HCT116 (cell line): ENCODE data around the gene SETD2.

Source experiments
- CEBPB ChIP-seq: IDR thresholded peaks from 2 replicates; pipeline ENCODE4 v1.6.1; 2012; ENCODE audit warnings: low read depth
- ELF1 ChIP-seq: IDR thresholded peaks from 2 replicates; pipeline ENCODE4 v1.6.1; 2012; ENCODE audit warnings: low read depth, borderline replicate concordance
- EZH2 ChIP-seq: fragments of 200-600 bp; sonication (generic); IDR thresholded peaks from 2 replicates; pipeline ENCODE4 v1.6.1; 2017; ENCODE audit warnings: antibody characterized with exemption, mixed run types
- JUND ChIP-seq: IDR thresholded peaks from 2 replicates; pipeline ENCODE4 v1.6.1; 2012
- POLR2A ChIP-seq: IDR thresholded peaks from 2 replicates; pipeline ENCODE4 v1.7.0; 2011; ENCODE audit warnings: borderline replicate concordance; ENCODE audit not compliant: insufficient read depth, insufficient read length; ENCODE audit errors: extremely low read depth
- SRF ChIP-seq: IDR thresholded peaks from 2 replicates; pipeline ENCODE4 v1.6.1; 2012; ENCODE audit warnings: low read depth
- TCF7L2 ChIP-seq: IDR thresholded peaks from 2 replicates; pipeline ENCODE4 v1.7.0; 2011; ENCODE audit warnings: borderline replicate concordance, inconsistent platforms; ENCODE audit not compliant: insufficient read depth, insufficient read length; ENCODE audit errors: extremely low read depth
- YY1 ChIP-seq: IDR thresholded peaks from 2 replicates; pipeline ENCODE4 v1.6.1; 2011; ENCODE audit warnings: low read length, low read depth, moderate library complexity, mild to moderate bottlenecking; ENCODE audit not compliant: insufficient replicate concordance; ENCODE audit errors: extremely low read depth
- TF ChIP-seq, protein P1 (sequence below): IDR thresholded peaks from 2 replicates; pipeline ENCODE4 v1.6.1; 2012
- TF ChIP-seq, protein P2 (sequence below), 3 experiments: fragments of 200-600 bp in 1 of 3; sonication (generic) in 1 of 3; IDR thresholded peaks in 2 of 3; conservative IDR thresholded peaks in 1 of 3; 2 replicates each; pipeline ENCODE4 v1.5.1; 2012 to 2017; ENCODE audit warnings: low read depth in 2 of 3, low read length in 2 of 3, antibody characterized with exemption in 1 of 3, borderline replicate concordance in 1 of 3, control low read depth in 1 of 3, mild to moderate bottlenecking in 1 of 3, mixed read lengths in 1 of 3, mixed run types in 1 of 3, moderate library complexity in 1 of 3; ENCODE audit not compliant: insufficient read depth in 1 of 3

DNA sequence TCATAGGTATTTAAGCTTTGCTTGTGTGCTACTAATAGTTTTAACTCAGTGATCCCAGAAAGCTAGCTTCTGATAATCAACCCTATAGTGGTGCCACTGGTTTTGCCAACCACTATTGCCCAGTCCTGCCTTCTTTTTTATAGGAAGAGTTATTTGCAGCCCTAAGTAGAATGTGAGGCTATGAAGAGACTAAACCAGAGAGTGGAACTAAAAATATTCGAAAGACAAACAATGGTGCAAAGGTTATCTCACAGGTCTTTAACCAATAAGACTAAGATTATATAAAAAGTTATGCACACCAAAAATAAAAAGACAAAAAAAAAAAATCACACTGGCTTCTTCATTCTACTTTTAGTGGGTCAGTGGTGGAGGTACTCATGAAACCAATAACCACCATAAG, 98.9 kb downstream of the SETD2 start:
- TF ChIP-seq, protein P1, sequence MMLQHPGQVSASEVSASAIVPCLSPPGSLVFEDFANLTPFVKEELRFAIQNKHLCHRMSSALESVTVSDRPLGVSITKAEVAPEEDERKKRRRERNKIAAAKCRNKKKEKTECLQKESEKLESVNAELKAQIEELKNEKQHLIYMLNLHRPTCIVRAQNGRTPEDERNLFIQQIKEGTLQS, result no peak
- TF ChIP-seq, protein P2, sequence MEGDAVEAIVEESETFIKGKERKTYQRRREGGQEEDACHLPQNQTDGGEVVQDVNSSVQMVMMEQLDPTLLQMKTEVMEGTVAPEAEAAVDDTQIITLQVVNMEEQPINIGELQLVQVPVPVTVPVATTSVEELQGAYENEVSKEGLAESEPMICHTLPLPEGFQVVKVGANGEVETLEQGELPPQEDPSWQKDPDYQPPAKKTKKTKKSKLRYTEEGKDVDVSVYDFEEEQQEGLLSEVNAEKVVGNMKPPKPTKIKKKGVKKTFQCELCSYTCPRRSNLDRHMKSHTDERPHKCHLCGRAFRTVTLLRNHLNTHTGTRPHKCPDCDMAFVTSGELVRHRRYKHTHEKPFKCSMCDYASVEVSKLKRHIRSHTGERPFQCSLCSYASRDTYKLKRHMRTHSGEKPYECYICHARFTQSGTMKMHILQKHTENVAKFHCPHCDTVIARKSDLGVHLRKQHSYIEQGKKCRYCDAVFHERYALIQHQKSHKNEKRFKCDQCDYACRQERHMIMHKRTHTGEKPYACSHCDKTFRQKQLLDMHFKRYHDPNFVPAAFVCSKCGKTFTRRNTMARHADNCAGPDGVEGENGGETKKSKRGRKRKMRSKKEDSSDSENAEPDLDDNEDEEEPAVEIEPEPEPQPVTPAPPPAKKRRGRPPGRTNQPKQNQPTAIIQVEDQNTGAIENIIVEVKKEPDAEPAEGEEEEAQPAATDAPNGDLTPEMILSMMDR (IDR thresholded peaks at IDR 0.05 in 2 of 3, conservative IDR thresholded peaks at IDR 0.05 in 1 of 3; ENCODE audit: borderline replicate concordance in 1 of 3, insufficient read depth in 1 of 3, low read depth in 2 of 3, low read length in 2 of 3), result no peak
- TF ChIP-seq CEBPB (no peak), POLR2A (no peak), TCF7L2 (no peak), ELF1 (no peak), EZH2 (no peak), SRF (no peak), YY1 (no peak), JUND (no peak)
